ENCODE measurements around the gene FBN2.
"Not testable (repeated sequence)": the region's sequence is repeated elsewhere in the genome, so short reads cannot be mapped to it uniquely, and the experiment has no call there.

FBN2 gene

DNA sequence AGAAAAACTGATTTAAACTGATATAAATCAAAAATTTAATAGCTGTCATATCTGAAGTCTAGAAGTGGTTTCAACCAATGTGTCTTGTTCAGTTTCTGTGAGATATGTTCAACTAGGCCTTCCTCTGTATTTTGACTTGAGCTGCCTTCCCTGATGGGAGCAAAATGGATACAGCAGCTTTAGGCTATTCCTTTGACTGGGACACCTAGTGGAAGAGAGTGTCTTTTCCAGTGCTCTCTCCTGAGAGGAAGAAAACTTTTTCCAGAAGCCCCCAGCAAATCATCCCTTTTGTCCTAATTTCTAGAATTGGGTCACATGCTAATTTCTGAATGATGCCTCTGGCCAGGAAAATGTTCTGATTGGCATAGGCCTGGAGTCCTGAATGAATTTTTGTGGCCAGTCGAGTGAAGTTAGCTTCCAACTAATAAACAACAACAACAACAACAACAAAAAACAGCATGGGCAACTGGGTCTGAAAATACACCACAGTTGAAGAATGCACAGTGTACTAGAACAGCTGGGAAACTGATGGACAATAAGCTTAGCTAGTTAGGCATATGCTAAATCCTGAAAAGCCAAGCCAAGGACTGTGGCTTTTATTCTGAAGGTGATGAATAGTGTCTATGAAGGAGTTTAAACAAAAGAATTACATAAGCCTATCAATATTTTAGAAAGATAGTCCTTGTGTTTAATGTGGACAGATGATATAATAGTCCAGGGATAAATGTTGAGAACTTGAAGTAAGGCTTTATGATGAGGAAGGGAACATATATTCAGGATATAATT is 125.7 kb downstream of the FBN2 start:
- no peak for DNase-seq

DNA sequence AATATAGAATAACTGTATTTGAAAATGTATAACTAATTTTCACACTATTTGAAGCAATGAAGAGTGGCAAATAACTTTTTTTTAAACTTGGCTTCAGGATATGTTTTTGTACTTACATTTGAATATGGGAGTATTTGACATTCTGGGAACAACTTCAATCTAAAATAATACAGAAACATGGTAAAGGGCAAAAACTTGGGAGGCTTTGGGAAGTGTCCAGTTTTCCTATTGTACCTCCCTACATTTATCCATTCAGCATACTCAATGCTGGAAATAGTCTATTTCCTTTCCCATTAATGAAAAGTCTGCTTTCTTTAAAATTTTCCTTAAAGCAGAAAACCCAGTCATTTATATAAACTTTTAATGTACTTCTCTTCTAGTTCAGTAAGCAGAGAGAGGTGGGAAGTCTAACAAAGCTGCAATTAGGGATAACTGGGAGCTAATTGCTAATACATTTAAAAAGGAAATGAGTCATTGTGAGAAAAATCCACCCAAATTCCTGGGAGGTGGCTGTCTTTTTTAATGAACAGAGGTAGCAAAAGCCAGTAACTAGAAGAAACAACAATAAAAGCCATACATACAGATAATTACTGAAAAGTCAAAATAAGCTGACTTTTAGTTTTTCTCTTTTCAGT is 128.8 kb downstream of the FBN2 start:
- no peak for DNase-seq

DNA sequence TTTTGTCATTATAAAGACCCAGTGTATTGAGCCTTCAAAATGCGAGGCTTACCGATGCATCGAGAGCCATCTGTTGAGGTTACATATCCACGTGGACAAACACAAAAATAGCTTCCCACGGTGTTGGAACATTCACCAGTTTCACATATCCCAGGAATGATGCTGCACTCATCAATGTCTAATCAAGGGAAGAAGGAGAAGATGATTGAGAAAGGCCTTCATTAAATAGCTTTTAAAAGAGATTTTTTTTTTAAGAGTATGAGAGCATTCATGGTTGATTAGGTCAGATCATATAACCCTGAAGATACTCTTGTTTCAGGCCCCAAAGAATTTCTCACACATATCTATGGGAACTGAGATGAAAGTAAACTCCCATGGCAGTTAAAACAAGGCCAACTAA is 129.4 kb downstream of the FBN2 start:
- DNase-seq, result no peak

DNA sequence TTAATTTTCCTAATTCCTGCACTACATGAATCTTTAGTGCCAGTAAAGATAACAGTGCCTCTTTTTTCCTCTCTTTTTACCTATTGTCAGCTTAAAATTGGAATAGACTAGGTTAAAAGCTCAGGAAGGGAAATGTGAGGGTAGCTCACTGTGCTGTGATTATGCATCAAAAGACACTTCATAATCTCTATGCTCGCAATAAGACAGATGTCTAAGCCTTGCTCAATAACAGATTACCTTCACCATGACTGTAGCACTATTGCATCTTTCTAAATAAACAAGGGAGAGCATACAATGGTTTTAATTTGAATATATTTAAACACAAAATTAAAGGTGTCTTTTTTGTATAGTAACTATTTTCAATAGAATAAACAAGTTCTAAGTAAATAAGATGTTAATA is 130.1 kb downstream of the FBN2 start:
- no peak for DNase-seq

DNA sequence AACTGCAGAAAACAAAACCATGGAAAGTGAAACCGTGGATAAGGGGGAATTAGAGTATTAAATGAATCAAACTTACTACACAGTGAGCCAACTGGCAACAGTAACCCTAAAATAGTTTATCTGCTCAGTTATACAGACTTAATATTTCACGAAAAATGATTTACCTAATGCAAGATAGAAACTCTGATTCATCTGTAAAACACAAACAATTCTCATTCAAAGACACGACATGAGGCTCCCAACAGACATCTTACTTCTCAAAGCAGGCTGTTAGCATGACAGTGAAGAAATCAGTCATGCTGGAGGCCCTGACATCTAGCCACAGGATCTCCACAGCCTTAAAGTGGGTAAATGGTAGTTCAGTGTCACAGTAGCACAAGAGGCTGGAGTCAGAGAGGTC is 131.2 kb downstream of the FBN2 start:
- DNase-seq, result no peak

DNA sequence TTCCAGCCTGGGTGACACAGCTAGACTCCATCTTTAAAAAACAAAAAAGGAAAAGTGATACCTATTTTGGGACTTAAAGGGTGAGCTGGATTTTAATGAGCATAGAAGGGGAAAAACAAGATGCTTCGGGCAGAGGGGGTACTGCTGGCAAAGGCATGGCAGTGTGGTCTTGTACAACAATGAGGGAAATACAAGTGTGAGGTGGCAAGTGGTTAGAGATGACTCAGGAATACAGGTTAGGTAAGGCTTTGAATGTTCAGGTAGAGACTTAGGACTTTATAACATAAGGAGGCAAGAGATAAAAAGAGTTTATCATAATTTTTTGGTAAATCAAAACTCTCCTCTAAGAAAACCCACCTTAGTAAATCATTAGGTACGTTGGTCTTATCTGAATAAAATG is 132.9 kb downstream of the FBN2 start:
- DNase-seq, result no peak

DNA sequence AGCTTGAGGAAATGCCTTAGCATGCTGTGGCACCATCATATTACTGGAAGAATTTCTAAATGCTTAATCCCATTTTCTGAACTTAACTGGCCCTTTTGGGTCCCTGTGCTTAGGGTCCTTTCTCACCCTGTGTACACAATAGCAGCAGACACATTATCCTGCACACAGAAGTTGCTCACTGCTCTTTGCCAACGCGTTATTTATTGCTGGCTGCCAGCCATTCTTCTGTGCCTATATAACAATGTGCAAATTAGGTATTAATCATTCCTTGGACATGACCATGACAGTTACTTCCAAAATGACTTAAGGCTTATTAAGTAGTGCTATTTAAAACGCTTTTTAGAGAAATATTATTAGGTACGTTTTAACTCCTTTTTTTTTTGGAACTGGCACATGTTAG is 134.7 kb downstream of the FBN2 start:
- no peak for DNase-seq

DNA sequence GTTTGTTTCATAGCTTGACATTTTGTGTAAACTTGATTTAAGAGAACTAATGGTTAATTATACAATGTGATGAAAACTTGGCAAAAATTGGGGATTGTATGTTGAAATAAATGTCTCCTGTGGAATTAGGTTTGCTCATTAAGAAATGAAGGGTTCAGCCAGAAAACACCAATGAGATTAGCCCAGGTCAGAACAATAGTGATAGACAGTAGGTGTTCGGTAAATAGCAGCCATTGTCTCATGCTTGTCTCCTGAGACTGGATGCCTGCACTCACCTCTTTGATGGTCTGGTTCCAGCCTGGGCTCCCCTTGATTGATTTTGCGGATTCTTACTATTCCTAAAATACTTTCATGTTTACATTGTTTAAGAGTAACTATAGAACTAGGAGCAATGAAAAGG is 135.5 kb downstream of the FBN2 start:
- no peak for DNase-seq

DNA sequence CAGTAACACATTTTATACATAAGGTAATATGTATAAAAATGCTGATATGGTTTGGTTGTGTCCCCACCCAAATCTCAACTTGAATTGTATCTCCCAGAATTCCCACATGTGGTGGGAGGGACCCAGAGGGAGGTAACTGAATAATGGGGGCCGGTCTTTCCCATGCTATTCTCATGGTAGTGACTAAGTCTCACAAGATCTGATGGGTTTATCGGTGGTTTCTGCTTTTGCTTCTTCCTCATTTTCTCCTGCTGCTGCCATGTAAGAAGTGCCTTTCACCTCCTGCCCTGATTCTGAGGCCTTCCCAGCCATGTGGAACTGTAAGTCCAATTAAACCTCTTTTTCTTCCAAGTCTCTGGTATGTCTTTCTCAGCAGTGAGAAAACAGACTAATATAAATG is 137.3 kb downstream of the FBN2 start:
- DNase-seq, result not testable (repeated sequence)

DNA sequence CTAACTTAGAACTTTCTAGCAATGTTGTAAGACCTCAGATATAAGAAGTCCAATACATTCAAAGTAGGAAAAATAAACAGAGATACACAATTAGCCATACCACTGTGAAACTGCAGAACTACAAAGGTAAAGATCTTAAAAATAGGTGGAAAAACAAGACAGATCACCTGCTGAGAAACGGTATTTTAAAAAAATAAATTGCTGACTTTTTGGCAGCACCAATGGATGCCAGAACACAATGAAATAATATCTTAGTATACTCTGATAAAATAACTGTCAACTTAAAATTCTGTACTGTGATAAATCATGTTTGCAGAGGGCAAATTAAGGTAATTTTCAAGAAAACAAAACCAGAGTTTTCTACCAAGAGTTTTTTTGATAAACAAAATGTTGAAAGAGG is 138.9 kb downstream of the FBN2 start:
- no peak for DNase-seq

DNA sequence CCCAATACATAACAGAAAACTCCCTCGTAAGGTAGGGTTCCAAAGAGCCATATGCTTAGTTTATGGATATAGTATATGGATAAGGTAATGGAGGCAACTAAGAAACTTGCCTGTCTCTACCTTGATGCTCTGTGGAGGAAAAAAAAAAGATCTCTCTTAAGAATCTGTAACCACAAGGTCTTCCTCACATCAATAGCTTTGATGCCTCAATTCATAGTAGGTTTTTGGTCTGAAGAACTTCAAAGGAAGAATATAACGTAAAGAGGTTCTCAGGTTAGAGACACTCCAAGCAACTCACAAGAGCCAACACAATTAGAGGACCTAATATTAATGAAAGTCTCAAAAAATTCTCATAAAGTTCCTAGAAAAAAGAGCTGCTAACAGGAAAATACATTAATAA is 140.2 kb downstream of the FBN2 start:
- no peak for DNase-seq

DNA sequence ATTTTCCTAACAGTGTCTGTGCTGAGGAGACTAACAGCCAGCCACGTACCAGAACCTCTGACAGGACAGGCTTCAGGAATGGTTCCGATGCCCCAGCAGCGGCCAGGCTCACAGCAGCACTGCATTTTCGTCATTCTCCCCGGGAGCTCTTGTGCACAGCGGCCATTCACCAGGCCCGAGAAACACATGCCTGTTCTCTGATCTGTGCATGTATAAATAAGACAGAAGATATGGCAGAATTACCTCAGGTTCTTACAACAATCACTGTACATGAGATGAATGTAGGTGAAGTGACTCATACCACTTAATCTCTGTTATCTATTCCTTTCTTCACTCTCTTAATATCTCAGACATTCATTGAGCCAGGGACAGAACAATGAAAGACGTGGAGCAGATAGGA is 143.0 kb downstream of the FBN2 start:
- no peak for DNase-seq

DNA sequence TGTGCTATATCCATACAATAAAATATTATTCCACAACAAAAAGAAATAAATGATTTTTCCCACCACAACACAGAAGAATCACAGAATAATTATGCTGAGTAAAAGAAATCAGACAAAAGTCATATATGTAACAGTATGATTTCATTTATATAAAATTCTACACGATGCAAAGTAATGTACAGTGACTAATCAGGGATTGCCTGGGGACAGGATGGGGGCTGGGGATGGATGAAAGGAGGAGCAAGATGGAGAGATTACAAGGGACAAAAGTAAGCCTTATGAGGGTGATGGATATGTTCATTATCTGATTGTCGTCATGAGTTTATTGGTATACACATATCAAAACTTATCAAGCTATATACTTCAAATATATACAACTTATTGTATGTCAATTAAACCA is 154.0 kb downstream of the FBN2 start:
- no peak for DNase-seq

DNA sequence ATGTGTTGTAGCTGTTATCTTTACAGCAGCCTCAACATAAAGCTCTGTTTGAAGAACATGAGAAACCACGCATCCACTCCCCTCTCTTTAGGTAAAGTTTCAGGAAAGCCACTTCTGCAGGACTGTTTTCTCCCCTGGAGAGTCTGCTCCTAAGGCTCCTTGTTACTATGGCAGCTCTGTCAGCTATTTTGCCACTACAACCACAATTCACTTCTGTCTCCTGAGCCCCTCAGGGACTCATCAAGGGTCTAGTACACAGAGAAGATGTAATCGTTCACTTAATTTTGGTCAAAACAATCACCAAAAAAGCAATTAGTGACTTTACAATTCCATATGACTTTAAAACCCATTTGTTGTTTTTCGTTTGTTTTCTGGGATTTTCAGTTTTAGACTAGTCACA is 157.7 kb downstream of the FBN2 start:
- DNase-seq, result no peak

DNA sequence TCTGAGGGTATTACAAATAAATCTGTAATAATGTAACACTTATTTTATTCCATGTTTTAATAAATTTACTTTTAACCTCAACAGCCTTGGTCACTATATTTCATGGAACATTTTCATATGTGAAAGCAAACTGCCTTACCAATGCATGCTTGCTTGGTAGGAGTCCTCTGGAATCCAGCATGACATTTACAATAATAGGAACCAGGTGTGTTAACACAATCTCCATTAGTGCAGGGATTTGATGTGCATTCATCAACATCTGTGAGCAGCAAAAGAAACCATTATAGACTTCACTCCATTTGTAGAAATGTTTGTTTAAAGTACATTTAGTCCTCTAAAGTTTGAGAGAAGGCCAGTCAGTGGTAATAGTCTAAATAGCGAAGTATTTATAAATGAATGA is 159.4 kb downstream of the FBN2 start:
- no peak for DNase-seq

DNA sequence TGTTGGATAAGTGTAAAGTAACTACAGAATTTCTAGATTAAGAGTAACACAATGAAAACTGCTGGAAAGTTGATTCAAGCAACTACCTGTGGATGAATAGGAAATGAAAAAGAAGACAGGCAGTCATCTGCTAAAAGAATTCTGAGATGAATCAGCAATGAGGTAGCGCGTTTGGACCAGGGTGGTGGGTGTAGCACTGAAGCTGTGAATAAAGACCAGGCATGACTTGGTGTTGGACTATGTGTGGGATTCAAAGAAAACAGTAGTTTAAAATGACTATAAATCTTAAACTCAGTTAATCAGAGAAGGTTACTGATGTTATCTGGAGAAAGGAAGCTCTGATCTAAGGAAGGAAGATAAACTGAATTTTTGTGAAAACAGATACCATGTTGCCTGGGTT is 159.8 kb downstream of the FBN2 start:
- no peak for DNase-seq

DNA sequence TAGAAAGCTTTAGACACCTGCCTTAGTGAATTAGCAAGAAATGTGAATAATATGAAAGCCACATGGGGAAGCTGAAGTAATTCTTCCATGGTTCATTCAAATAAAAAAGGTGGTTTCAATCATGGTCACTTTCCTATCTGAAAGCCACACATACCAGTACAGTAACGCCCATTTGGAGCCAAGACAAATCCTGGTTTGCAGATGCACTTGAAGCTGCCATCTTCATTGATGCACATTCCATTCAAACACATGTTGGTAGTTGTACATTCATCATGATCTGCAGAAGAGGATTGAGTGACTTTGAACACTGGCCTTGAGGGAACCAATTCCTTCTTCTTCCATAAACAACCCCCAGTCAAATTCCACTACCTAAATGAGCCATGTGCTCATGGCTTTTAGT is 161.5 kb downstream of the FBN2 start:
- DNase-seq, result no peak

DNA sequence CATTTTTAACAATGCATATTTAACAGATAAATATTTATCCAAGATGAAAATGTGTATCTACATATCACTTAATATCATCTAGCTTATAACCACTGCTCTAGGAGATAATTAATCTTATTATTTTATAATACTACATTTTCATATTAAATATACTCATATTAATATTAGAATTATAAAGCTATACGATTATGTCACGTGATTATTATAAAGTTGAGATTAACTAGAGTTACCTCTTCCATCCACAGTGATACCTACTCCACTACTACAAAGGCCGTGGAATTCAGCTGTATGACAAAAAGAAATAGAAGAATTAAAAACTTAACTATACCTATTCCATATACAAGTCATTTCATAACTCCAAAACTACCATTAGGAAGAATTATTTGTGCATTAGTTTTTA is 171.9 kb downstream of the FBN2 start:
- no peak for DNase-seq

DNA sequence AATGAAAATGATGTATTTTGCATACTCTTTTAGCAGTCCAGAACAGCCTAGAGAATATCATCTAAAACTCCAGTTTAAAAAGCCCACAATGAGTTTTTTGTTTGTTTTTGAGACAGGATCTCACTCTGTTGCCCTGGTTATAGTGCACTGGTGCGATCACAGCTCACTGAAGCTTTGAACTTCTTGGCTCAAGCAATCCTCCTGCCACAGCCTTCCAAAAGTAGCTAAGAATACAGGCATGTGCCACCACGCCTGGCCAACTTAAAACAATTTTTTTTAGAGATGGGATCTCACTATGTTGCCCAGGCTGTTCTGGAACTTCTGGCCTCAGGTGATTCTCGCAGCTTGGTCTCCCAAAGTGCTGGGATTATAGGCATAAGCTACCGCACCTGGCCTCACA is 175.7 kb downstream of the FBN2 start:
- DNase-seq, result no peak

DNA sequence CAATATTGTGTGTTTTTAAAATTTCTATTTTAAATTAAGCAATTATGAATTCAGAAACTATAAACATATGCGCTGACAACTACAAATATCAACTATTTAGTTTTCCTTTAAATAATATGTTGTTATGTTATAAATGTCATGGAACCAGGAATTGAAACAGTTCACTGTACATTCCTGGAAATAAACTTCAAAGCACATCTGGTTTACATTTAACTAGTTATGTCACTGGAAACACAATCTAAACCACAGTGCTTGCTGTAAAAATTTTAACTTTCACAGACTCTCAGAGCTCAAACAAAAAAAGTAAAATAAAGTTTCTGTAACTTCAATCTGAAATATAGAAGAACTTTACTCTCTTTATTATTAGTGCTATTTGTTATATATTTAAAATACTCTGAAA is 179.2 kb downstream of the FBN2 start:
- DNase-seq, result no peak

DNA sequence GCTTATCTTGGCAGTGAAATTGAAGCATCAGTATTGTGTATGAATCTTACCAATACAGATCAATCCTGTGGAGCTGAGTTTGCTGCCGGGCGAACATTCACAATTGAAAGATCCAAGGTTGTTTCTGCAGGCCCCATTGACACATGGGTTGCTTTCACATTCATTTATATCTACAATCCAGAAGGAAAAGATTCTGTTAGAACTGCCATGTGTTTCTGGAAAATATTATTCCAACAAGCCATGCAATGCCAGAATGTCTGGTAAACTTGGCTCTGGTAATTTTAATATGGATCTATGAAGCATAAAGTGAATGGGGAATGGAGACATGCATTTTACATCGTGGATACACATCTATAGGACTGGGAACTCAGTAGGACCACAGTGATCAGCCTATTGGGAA is 180.8 kb downstream of the FBN2 start:
- DNase-seq, result no peak

DNA sequence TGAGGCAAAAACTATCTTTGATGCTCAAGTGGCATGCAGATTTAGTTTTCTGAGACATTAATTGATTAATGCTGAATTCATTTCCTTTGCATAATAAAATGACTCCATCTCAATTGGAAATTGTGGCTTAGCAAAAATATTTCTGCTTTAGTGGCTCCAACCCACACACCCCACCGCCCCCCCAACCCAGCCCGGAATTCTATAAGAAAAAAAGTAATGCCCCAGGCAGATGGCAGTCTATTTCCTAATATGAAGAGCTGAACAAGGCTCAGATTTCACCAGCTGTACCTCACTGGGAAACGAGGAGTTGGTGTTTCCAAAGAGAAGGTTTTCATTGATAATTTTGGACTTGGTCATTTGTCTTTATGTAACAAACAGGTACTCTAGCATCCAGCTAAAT is 182.1 kb downstream of the FBN2 start:
- DNase-seq, result no peak

DNA sequence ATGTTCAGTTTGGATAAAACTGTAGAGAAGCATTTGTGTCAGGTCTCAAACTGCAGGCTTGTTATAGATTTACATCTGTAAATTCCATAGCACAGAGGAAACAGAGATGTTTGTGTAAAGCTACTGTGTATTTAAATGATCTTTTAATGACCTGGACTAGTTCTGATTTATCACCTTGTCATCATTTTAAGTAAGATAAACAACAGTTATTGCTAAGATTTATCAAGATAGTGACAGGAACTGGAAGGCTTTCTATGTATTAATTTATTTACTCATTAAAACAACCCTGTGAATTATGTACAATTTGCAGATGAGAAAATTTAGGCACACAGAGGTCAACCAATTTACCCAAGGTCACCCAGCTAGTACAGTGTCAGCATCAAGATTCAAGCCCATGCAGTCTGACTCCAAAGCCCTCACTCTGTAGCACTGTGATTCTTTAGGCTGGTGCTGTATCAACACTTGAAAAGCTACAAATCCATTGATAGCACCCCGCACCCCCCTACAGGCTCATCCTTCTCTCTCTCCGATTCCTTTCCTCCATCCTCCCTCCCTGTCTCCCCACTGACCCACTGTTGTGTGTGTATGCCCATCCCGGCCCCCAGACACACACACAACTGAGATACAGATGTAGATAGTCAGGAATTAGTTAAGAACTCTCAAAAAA is 184.5 kb downstream of the FBN2 start:
- DNase-seq, result no peak

DNA sequence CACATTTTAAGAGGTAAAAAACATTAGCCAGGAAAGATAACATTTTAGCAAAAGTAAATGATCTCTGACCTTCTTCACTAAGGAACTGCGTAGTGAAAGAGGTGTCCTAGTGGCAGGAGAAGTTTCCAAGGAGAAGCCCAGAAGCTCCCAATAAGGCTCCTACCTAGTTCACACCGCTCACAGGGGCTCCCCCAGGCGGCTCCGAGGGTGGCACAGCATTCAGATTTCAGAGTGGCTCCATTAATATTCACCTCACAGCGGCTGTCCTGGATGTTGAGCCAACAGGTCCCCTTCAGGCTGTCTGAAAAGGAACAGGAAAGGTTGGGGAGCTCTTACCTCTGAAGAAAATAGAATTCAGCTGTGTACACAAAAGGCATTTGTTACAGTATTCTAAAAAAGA is 187.3 kb downstream of the FBN2 start:
- DNase-seq, result no peak
